Measurements from ENCODE around the gene LAMA4.

Gene LAMA4, protein sequence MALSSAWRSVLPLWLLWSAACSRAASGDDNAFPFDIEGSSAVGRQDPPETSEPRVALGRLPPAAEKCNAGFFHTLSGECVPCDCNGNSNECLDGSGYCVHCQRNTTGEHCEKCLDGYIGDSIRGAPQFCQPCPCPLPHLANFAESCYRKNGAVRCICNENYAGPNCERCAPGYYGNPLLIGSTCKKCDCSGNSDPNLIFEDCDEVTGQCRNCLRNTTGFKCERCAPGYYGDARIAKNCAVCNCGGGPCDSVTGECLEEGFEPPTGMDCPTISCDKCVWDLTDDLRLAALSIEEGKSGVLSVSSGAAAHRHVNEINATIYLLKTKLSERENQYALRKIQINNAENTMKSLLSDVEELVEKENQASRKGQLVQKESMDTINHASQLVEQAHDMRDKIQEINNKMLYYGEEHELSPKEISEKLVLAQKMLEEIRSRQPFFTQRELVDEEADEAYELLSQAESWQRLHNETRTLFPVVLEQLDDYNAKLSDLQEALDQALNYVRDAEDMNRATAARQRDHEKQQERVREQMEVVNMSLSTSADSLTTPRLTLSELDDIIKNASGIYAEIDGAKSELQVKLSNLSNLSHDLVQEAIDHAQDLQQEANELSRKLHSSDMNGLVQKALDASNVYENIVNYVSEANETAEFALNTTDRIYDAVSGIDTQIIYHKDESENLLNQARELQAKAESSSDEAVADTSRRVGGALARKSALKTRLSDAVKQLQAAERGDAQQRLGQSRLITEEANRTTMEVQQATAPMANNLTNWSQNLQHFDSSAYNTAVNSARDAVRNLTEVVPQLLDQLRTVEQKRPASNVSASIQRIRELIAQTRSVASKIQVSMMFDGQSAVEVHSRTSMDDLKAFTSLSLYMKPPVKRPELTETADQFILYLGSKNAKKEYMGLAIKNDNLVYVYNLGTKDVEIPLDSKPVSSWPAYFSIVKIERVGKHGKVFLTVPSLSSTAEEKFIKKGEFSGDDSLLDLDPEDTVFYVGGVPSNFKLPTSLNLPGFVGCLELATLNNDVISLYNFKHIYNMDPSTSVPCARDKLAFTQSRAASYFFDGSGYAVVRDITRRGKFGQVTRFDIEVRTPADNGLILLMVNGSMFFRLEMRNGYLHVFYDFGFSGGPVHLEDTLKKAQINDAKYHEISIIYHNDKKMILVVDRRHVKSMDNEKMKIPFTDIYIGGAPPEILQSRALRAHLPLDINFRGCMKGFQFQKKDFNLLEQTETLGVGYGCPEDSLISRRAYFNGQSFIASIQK (N-terminal part only)

DNA sequence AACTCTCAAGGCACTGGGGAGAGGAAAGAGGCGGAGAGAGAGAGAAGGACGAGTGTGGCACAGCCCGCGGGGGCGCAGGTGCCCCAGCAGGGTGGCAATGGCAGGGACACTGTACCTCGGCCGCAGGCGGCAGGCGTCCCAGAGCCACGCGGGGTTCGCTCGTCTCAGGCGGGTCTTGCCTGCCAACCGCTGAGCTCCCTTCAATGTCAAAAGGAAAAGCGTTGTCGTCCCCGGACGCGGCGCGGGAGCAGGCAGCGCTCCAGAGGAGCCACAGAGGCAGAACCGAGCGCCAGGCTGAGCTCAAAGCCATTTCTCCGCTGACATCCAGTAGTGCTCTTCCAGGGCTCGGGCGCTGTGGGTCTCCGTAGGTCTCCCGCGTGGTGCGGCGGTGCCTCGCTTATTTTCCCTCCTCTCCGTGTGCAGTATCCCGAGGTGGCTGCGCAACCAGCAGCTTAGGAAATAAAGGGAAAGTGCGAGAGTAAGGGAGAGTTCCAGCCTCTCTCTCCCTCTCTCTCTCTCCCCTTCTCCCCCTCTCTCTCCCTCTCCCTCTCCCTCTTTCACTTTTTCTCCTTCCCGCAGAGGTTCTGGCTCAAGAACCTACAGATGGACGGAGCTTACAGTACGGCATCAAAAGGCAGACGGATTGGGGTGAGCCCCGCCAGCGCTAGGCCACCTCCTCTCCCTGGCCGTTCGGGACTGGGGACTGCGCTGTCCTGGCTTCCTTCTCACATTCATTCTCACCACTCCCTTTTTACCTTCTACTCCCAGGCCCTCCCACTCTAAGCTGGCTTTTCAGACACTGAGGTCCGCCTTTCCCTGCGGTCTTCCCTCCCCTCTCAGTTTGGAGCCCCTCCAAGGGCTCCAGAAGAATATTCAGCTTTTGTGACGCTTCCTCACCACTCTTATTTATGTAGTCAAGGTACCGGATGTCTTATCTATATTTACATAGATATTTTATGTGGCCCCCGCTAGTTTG lies at the start of gene LAMA4:
Gene LAMA4 (minus strand): TSS at position 727 of the 976 bp plus-strand sequence. CDS start 417 bp downstream, at position 310.
- in situ Hi-C loops (cut with HindIII; ENCODE audit: low sequenced_read_pairs) = no loop called here
- TF ChIP-seq, protein P1, sequence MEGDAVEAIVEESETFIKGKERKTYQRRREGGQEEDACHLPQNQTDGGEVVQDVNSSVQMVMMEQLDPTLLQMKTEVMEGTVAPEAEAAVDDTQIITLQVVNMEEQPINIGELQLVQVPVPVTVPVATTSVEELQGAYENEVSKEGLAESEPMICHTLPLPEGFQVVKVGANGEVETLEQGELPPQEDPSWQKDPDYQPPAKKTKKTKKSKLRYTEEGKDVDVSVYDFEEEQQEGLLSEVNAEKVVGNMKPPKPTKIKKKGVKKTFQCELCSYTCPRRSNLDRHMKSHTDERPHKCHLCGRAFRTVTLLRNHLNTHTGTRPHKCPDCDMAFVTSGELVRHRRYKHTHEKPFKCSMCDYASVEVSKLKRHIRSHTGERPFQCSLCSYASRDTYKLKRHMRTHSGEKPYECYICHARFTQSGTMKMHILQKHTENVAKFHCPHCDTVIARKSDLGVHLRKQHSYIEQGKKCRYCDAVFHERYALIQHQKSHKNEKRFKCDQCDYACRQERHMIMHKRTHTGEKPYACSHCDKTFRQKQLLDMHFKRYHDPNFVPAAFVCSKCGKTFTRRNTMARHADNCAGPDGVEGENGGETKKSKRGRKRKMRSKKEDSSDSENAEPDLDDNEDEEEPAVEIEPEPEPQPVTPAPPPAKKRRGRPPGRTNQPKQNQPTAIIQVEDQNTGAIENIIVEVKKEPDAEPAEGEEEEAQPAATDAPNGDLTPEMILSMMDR (IDR thresholded peaks at IDR 0.05; ENCODE audit: low read depth, low read length, missing control alignments) = no peak
- DNase-seq (ENCODE audit: low read depth) = no peak
- peak within 1 kb of the TSS; percentile 82 for H3K4me3 ChIP-seq (ENCODE audit: low read depth, low read length)

DNA sequence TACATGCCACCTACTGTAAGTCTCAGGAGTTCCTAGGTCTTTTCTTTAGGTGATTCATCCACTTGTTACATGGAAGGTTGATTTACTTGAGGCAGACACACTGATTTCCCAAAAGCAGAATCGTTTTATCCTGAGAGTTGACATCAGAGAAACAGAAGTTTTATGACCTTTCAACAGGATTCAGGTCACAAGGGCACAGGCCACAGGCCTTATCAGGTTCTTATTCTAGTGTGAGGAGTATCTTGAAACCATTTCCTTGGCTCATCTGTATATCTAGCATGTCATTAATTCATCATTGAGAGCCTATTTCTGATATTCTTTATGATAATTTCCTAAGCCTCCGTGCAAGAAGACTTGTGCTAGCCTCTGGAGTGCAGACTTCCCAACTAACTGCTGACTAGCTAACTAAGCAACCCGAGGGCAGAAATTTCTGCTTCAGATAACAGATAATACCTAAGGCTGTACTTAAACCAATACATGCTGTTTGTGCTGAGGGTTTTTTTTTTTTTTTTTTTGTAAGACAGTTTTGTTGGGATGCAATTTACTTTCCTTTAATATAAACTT lies 47.9 kb upstream of the LAMA4 start:
- DNase-seq (ENCODE audit: low read depth) = no peak
- H3K4me3 ChIP-seq (ENCODE audit: low read depth, low read length) = no peak overlapping the region
- in situ Hi-C loops (cut with HindIII; ENCODE audit: low sequenced_read_pairs) = no loop called here
- TF ChIP-seq, protein P1 (IDR thresholded peaks at IDR 0.05; ENCODE audit: low read depth, low read length, missing control alignments) = no peak

DNA sequence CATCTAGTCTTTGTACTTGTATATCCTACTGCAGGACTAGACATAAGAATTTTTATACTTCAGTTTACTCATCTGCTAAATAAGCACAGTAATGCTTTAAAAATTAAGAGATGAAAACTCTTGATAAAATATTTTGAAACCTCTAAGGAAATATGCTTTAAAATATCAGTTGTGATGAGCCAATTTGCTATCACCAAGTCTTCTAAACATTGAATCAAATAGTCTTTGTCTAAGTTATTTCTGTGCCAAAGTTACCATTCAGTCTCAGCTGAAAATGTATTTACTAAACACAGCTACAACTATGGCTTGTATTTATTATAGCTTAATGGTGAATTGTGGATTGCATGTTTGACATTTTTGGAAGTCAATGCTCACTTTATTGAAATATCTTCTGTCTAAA lies 46.5 kb upstream of the LAMA4 start:
- no peak for DNase-seq (ENCODE audit: low read depth)
- TF ChIP-seq, protein P1 (IDR thresholded peaks at IDR 0.05; ENCODE audit: low read depth, low read length, missing control alignments) = no peak
- H3K4me3 ChIP-seq (ENCODE audit: low read depth, low read length) = no peak overlapping the region
- in situ Hi-C loops (cut with HindIII; ENCODE audit: low sequenced_read_pairs) = no loop called here

DNA sequence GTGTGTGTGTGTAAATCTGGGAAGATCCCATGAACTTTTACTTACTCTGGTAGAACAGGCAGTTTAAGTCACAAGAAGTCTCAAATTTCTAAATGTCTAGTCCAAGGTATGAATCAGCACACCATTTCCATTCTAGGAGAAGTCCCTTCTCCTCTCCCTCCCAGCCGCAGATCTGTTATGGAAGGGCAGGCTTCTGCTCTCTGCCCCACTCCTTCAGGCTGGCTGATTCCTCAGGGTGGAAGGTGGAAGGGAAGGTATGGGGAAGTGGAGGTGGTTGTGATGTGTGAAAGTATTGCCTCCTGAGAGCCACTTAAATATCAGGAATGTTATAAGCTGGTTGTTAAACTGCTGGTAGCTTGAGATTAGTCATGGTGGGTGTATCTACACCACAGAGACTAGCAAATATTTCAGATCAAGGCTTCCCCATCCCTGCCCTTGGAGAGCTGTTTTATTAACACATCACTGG lies 44.5 kb upstream of the LAMA4 start:
- in situ Hi-C loops (cut with HindIII; ENCODE audit: low sequenced_read_pairs) = no loop called here
- TF ChIP-seq, protein P1 (IDR thresholded peaks at IDR 0.05; ENCODE audit: low read depth, low read length, missing control alignments) = no peak
- peak; percentile 80 for DNase-seq (ENCODE audit: low read depth)
- H3K4me3 ChIP-seq (ENCODE audit: low read depth, low read length) = no peak overlapping the region

DNA sequence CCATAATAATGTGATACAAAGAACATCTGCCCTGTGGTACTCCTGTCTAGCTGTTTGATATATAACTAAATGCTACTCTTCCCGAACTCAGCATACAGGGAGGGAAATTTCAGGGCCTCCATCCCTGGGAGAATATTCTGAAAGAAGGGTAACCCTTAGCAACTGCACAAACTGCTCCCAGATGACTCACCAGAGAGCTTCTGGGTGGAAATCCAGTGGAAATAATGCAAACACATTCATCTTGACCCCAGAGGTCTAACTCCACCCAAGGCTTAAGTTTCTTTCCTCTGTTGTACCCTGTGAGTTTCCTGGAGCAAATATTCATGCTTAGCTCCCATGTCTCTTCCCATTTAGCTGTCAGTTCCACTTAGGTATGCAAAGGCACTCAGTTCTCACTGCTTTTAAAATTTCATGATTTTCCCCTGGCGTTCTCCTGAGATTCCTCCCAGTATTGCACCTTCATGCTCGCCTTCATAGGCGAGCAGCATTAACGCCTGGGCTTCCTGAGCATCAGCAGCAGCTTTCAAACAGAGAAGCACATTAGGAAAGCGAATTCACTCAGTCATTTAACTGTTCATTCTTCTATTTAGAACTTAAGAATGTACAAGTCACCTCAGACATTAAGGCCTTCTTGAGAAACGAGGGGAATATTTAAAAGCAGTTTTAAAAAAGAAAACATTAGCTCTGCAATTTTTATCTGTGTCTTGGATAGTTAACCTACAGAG lies 43.8 kb upstream of the LAMA4 start:
- DNase-seq (ENCODE audit: low read depth) = peak; percentile 86
- H3K4me3 ChIP-seq (ENCODE audit: low read depth, low read length) = no peak overlapping the region
- in situ Hi-C loops (cut with HindIII; ENCODE audit: low sequenced_read_pairs) = no loop called here
- TF ChIP-seq, protein P1 (IDR thresholded peaks at IDR 0.05; ENCODE audit: low read depth, low read length, missing control alignments) = no peak

Measured in astrocyte of the cerebellum (primary cell).